Coronary artery (tissue), 2 donors: Measurements from ENCODE around the gene CALHM4.

ENCODE experiments used
- DNase-seq: peaks from one replicate; pipeline ENCODE4 v3.0.0-alpha.2; 2017; ENCODE audit warnings: low spot score
- H3K27ac ChIP-seq, 2 donors: fragments of 200-600 bp; sonication (generic); one replicate each; pipeline ENCODE4 v1.5.1; 2016 to 2019
- H3K4me3 ChIP-seq: fragments of 200-600 bp; sonication (generic); 2 replicates; pipeline ENCODE4 v1.5.1; 2016; ENCODE audit warnings: mild to moderate bottlenecking, moderate library complexity
- TF ChIP-seq, protein P1 (sequence below): fragments of 200-600 bp; sonication (generic); IDR thresholded peaks from one replicate; pipeline ENCODE4 v1.5.1; 2019; ENCODE audit warnings: antibody characterized with exemption

The CALHM4 gene

DNA sequence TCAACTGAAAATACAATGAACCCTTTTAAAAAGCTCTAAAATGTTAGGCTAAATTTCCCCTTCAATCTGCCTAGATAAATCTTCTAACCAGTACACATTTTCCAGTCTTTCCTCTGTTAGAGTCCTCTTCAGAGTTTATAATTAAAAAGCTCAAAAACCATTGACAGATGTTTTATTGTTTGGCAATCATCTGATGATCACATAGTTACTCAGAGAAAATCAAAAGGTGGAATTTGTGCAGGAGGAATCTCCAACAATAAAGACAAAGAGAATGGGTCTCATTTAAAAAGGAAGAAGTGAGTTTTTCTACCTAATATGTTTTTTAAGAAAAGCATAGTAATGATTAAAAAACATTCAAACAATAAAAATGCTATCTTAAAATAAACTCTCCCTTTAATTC lies 11.1 kb upstream of the CALHM4 start:
- Histone ChIP-seq H3K4me3 (no peak overlapping the region), H3K27ac (no peak overlapping the region)
- DNase-seq, result no peak
- TF ChIP-seq, protein P1, sequence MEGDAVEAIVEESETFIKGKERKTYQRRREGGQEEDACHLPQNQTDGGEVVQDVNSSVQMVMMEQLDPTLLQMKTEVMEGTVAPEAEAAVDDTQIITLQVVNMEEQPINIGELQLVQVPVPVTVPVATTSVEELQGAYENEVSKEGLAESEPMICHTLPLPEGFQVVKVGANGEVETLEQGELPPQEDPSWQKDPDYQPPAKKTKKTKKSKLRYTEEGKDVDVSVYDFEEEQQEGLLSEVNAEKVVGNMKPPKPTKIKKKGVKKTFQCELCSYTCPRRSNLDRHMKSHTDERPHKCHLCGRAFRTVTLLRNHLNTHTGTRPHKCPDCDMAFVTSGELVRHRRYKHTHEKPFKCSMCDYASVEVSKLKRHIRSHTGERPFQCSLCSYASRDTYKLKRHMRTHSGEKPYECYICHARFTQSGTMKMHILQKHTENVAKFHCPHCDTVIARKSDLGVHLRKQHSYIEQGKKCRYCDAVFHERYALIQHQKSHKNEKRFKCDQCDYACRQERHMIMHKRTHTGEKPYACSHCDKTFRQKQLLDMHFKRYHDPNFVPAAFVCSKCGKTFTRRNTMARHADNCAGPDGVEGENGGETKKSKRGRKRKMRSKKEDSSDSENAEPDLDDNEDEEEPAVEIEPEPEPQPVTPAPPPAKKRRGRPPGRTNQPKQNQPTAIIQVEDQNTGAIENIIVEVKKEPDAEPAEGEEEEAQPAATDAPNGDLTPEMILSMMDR, result no peak

DNA sequence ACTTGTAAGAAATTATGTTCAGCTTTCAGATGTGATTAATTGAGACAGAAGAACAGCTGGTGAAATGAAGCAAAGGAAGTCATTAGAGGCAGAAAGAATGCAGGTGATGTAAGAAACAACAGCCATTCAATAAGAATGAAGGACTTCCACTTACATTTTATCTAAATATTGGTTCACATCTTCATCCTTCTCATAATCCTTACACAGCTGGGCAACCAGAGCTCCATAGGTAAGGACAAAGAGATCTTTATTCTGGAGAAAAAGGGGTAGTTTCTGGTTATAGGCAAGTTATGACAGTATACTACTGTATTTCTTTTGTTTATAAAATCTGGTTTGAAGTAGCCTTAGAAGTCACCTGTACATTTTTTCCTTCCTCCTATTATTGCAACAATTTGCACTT lies 10.4 kb upstream of the CALHM4 start:
- Histone ChIP-seq H3K4me3 (no peak overlapping the region), H3K27ac (no peak overlapping the region)
- TF ChIP-seq, protein P1, result no peak
- no peak for DNase-seq

DNA sequence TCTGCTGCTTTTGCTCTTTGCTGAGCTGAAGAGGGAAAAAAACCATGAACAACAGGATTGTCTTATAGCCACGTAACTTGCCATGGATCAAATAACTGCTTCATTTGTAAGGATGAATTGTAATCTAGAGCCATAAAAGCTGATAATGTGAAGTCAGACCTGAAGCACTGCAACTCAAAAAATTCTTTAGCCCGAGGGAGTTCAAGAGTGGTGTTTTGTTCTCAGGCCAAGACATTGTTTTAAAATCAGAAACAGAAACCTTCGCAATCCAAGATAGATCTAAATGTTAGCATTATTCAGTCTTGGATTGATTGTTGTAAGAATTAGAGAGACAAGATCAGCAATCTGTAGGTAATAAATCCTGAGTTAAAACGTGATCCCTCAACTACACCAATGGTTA lies 7.9 kb upstream of the CALHM4 start, which contains the start of gene TRAPPC3L:
Gene TRAPPC3L (minus strand): TSS at position 34 of the 400 bp plus-strand sequence. CDS start 170 bp downstream, outside the sequence.
- DNase-seq, result no peak
- Histone ChIP-seq H3K4me3 (no peak within 1 kb of the TSS), H3K27ac (no peak within 1 kb of the TSS)
- TF ChIP-seq, protein P1, result no peak

DNA sequence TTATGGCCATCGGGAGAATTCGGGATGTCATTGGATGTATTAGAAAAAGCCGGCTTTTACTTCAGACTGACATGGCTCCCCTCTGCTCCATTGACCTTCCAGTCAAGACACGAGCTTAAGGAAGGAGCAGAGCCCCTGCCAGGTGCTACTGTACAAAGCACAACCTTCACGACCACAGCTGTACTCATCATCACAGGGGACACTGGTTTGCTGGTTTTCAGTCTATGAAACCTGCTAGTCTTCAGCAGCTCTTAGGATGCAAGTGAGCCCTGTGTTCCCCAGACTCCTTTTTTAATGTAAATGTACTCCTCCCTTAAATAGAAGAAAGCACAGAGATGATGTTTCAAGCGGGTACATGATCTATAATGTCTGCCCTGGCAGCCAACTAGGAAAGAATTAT lies 6.2 kb upstream of the CALHM4 start:
- Histone ChIP-seq H3K27ac (no peak overlapping the region), H3K4me3 (no peak overlapping the region)
- DNase-seq, result no peak
- TF ChIP-seq, protein P1, result no peak

DNA sequence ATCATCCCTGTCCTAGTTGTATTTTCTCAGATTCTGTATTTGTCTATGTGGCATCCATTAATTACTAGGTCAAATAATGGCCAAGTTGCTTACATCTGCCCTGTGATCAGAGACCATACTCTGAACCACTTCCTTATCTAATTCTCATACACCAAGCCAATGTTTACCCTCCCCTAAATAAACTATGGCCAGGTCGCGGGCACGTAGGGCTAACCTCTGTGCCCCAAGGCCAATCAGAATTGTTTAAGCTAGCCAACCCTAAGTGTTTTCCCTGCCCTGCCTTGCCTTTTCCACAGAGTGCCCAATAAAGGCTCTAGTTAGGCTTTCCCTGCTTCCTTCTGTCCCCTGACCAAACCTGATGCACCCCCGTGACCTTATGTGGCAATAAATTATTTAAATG lies 2.8 kb upstream of the CALHM4 start:
- no peak overlapping the region for H3K27ac ChIP-seq
- TF ChIP-seq, protein P1, result no peak

DNA sequence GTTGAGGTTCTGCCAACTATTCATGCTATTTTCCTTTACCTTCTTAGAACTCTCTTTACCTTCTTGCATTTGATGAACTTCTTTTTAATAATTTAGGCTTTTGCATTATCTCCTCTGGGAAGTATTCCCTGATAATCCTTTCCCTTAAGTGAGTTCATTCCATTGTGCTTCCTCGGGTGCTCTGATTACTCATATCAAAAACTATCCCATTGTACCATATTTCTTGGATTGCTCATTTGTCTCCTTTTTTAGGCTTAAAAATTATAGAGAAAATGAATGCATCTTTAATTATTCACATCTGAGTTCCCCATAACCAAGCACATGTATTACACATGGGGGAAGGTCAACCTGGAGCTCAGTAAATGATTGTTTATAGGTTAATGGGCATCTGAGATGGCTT lies 2.5 kb downstream of the CALHM4 start:
- H3K27ac ChIP-seq, result no peak overlapping the region
- TF ChIP-seq, protein P1, result no peak
- H3K4me3 ChIP-seq, result no peak overlapping the region
- DNase-seq, result no peak

More for the DNA sequence above, 2.8 kb upstream of the CALHM4 start:
- no peak overlapping the region for H3K4me3 ChIP-seq
- DNase-seq, result no peak

DNA sequence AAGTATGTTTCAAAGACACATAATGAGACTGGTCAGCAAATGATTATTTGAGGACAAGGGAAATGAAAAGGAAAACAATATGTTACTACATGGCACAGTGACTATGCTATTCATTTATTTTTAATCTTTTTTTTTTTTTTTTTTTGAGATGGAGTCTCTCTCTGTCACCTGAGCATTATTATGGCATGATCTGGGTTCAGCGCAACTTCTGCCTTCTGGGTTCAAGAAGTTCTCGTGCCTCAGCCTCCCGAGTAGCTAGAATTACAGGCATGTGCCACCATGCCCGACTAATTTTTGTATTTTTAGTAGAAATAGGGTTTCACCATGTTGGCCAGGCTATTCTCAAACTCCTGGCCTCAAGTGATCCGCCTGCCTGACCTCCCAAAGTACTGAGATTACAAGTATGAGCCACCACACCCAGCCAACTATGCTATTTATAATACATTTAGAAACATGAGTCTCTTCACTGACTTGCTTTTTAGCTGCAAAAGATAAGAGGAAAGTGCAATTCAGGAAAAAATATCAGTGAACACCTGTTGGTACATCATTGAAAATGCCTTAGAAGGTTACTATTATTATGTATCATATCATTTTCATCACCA lies 3.4 kb downstream of the CALHM4 start:
- H3K4me3 ChIP-seq, result no peak overlapping the region
- H3K27ac ChIP-seq, result no peak overlapping the region
- no peak for DNase-seq
- TF ChIP-seq, protein P1, result no peak
